GM23338 (cell line): ENCODE data around the gene SIL1. TPM values are rescaled to one million over a fixed set of nuclear protein-coding genes. Genes with fewer than 3 reads are reported as not detected.

Experiments
- ATAC-seq: fragments of 200-7000 bp; cut with Tn5 transposase; 3 replicates; pipeline ENCODE4 v1.9.1; 2020
- DNase-seq: peaks from one replicate; pipeline ENCODE4 v3.0.0-alpha.2; 2015; ENCODE audit warnings: low spot score
- H2AFZ ChIP-seq: fragments of 200-600 bp; sonication (generic); 2 replicates; pipeline ENCODE4 v1.8.0; 2016; ENCODE audit warnings: antibody characterized with exemption, mild to moderate bottlenecking, moderate library complexity
- H3F3A ChIP-seq: fragments of 200-600 bp; sonication (generic); replicated peaks from 2 replicates; pipeline ENCODE4 v1.8.0; 2017; ENCODE audit warnings: antibody characterized with exemption, mixed run types, low read depth
- H3K27ac ChIP-seq: fragments of 200-600 bp; sonication (generic); 2 replicates; pipeline ENCODE4 v1.6.1; 2016; ENCODE audit warnings: low read depth
- H3K27me3 ChIP-seq: fragments of 200-600 bp; sonication (generic); 2 replicates; pipeline ENCODE4 v1.8.0; 2016; ENCODE audit warnings: mild to moderate bottlenecking, mixed run types, moderate library complexity; ENCODE audit not compliant: insufficient read depth
- H3K36me3 ChIP-seq: fragments of 200-600 bp; sonication (generic); 2 replicates; pipeline ENCODE4 v1.8.0; 2016; ENCODE audit warnings: mild to moderate bottlenecking; ENCODE audit not compliant: insufficient read depth
- H3K4me1 ChIP-seq: fragments of 200-600 bp; sonication (generic); 2 replicates; pipeline ENCODE4 v1.8.0; 2016; ENCODE audit warnings: mild to moderate bottlenecking, moderate library complexity; ENCODE audit not compliant: insufficient read depth
- H3K4me2 ChIP-seq: fragments of 200-600 bp; sonication (generic); 2 replicates; pipeline ENCODE4 v1.7.1; 2017; ENCODE audit warnings: mixed run types
- H3K4me3 ChIP-seq: fragments of 200-600 bp; sonication (generic); 2 replicates; pipeline ENCODE4 v1.6.1; 2016; ENCODE audit warnings: mixed run types
- H3K79me2 ChIP-seq: fragments of 200-600 bp; sonication (generic); replicated peaks from 2 replicates; pipeline ENCODE4 v1.8.0; 2017; ENCODE audit warnings: mild to moderate bottlenecking; ENCODE audit not compliant: insufficient read depth
- H3K9me2 ChIP-seq: fragments of 200-600 bp; sonication (generic); 2 replicates; pipeline ENCODE4 v1.8.0; 2017; ENCODE audit not compliant: insufficient read depth
- H4K20me1 ChIP-seq: fragments of 200-600 bp; sonication (generic); replicated peaks from 2 replicates; pipeline ENCODE4 v1.8.0; 2017; ENCODE audit warnings: mild to moderate bottlenecking; ENCODE audit not compliant: insufficient read depth
- H3K27ac Mint-ChIP-seq: 2 replicates; pipeline ENCODE4 v1.8.0; 2020; ENCODE audit warnings: inconsistent platforms, mild to moderate bottlenecking, moderate library complexity, mixed read lengths
- H3K27me3 Mint-ChIP-seq: 3 replicates; pipeline ENCODE4 v1.8.0; 2022; ENCODE audit warnings: low read depth, mild to moderate bottlenecking, moderate library complexity, mixed read lengths, inconsistent platforms; ENCODE audit not compliant: insufficient read depth, poor library complexity
- H3K36me3 Mint-ChIP-seq: 3 replicates; pipeline ENCODE4 v1.8.0; 2021; ENCODE audit warnings: low read depth, mild to moderate bottlenecking, inconsistent platforms, moderate library complexity, mixed read lengths
- H3K4me1 Mint-ChIP-seq: 3 replicates; pipeline ENCODE4 v1.8.0; 2020; ENCODE audit warnings: mild to moderate bottlenecking, inconsistent platforms, mixed read lengths
- H3K4me3 Mint-ChIP-seq: 3 replicates; pipeline ENCODE4 v1.8.0; 2021; ENCODE audit warnings: moderate library complexity, mild to moderate bottlenecking, inconsistent platforms, mixed read lengths
- H3K9me3 Mint-ChIP-seq: 3 replicates; pipeline ENCODE4 v1.8.0; 2020; ENCODE audit warnings: moderate library complexity, mild to moderate bottlenecking, inconsistent platforms, mixed read lengths
- CREB1 ChIP-seq: fragments of 250-450 bp; sonication (Bioruptor Pico); IDR thresholded peaks from 2 replicates; pipeline ENCODE4 v1.5.0; 2020; ENCODE audit warnings: low read depth, mild to moderate bottlenecking, moderate library complexity
- EZH2 ChIP-seq: fragments of 200-600 bp; sonication (generic); IDR thresholded peaks from one replicate; pipeline ENCODE4 v1.8.0; 2017; ENCODE audit warnings: antibody characterized with exemption, mild to moderate bottlenecking, low read depth; ENCODE audit not compliant: unreplicated experiment
- EZH2phosphoT487 ChIP-seq: fragments of 200-600 bp; sonication (generic); IDR thresholded peaks from one replicate; pipeline ENCODE4 v1.8.1; 2018; ENCODE audit warnings: antibody characterized with exemption; ENCODE audit not compliant: unreplicated experiment
- JUNB ChIP-seq: IDR thresholded peaks from one replicate; pipeline ENCODE4 v1.6.1; 2016; ENCODE audit warnings: antibody characterized with exemption; ENCODE audit not compliant: unreplicated experiment
- NANOG ChIP-seq: IDR thresholded peaks from 2 replicates; pipeline ENCODE4 v1.6.1; 2016; ENCODE audit warnings: antibody characterized with exemption, borderline replicate concordance
- POLR2AphosphoS5 ChIP-seq: IDR thresholded peaks from 2 replicates; pipeline ENCODE4 v1.6.1; 2016; ENCODE audit warnings: antibody characterized with exemption, low read depth
- STAT1 ChIP-seq: IDR thresholded peaks from one replicate; pipeline ENCODE4 v1.6.1; 2016; ENCODE audit warnings: antibody characterized with exemption; ENCODE audit not compliant: unreplicated experiment
- ZNF114 ChIP-seq: fragments of 250-450 bp; sonication (Bioruptor Pico); IDR thresholded peaks from 2 replicates; pipeline ENCODE4 v1.5.0; 2020; ENCODE audit warnings: mild to moderate bottlenecking, moderate library complexity
- ZNF331 ChIP-seq: fragments of 250-450 bp; sonication (Bioruptor Pico); IDR thresholded peaks from 2 replicates; pipeline ENCODE4 v1.5.0; 2020; ENCODE audit warnings: low read depth, mild to moderate bottlenecking, moderate library complexity
- polyA plus RNA-seq: library from polyadenylated mRNA; unstranded; fragments of >200 nt; fragmentation: Nextera tagmentation; extraction: Ambion mirVana; gene quantifications from 2 replicates; pipeline ENCODE4 v1.2.1, GENCODE V29; 2016
- total RNA-seq: library from RNA; depleted of rRNA; stranded (reverse); fragments of >200 nt; shearing (Covaris generic); gene quantifications from 2 replicates; pipeline ENCODE4 v1.2.3, GENCODE V29; 2014
- TF ChIP-seq, protein P1 (sequence below): IDR thresholded peaks from one replicate; pipeline ENCODE4 v1.6.1; 2018; ENCODE audit warnings: antibody characterized with exemption; ENCODE audit not compliant: unreplicated experiment
- TF ChIP-seq, protein P2 (sequence below), 2 experiments: fragments of 200-600 bp in 1 of 2; sonication (generic) in 1 of 2; conservative IDR thresholded peaks; 2 replicates each; pipeline versions ENCODE4 v1.5.1 to v1.6.1; 2016 to 2017; ENCODE audit warnings: antibody characterized with exemption in 2 of 2, low read depth in 2 of 2, mild to moderate bottlenecking in 2 of 2, moderate library complexity in 1 of 2
- TF ChIP-seq, protein P3 (sequence below): fragments of 250-450 bp; sonication (Bioruptor Pico); IDR thresholded peaks from 2 replicates; pipeline ENCODE4 v1.5.0; 2020; ENCODE audit warnings: mild to moderate bottlenecking, moderate library complexity
- TF ChIP-seq, protein P4 (sequence below): IDR thresholded peaks from 2 replicates; pipeline ENCODE4 v1.6.1; 2016; ENCODE audit warnings: antibody characterized with exemption

The SIL1 gene
- total and polyA plus RNA-seq, 2 experiments from 2014 or later, result 5.5 to 5.9 TPM

DNA sequence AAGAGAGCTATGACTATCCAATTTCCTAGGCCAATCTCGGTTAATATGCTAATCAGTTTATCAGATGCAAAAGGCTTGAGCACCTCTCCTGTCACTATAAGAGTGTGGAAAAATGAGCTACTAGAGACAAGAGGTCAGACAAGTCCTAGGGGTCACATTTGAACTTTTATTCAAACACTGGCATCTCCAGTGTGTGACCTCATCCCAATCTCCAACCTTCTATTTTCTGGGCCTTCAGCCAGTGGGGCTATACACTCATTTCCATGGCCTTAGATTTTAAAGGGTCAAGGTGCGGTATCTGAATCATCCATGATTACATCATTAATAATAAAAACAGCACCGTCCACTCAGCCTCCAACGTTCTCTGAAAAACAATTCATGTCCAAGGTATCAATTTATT is 183.4 kb downstream of the SIL1 start:
- Histone ChIP-seq H3F3A (no peaks in the 10 kb centered on the region), H3K4me2 (no peak overlapping the region), H3K4me1 (0 out of 2 replicates have a peak, but pooled peaks cover 3% of the 10 kb centered on the region), H3K27me3 (no peaks in the 10 kb centered on the region), H2AFZ (no peak overlapping the region), H3K4me3 (no peak overlapping the region), H4K20me1 (no peaks in the 10 kb centered on the region), H3K79me2 (no peaks in the 10 kb centered on the region), H3K9me2 (no peaks in the 10 kb centered on the region), H3K27ac (no peak overlapping the region), H3K36me3 (no peaks in the 10 kb centered on the region)
- Mint-ChIP-seq H3K9me3 (peaks cover 6% of the 10 kb centered on the region), H3K27ac (no peak overlapping the region), H3K4me3 (no peak overlapping the region), H3K4me1 (peaks cover 7% of the 10 kb centered on the region), H3K36me3 (peaks cover 4% of the 10 kb centered on the region; the same call in 2 of the 3 replicates), H3K27me3 (no peaks in the 10 kb centered on the region)
- ATAC-seq (no peak), DNase-seq (no peak)
- TF ChIP-seq, protein P1, sequence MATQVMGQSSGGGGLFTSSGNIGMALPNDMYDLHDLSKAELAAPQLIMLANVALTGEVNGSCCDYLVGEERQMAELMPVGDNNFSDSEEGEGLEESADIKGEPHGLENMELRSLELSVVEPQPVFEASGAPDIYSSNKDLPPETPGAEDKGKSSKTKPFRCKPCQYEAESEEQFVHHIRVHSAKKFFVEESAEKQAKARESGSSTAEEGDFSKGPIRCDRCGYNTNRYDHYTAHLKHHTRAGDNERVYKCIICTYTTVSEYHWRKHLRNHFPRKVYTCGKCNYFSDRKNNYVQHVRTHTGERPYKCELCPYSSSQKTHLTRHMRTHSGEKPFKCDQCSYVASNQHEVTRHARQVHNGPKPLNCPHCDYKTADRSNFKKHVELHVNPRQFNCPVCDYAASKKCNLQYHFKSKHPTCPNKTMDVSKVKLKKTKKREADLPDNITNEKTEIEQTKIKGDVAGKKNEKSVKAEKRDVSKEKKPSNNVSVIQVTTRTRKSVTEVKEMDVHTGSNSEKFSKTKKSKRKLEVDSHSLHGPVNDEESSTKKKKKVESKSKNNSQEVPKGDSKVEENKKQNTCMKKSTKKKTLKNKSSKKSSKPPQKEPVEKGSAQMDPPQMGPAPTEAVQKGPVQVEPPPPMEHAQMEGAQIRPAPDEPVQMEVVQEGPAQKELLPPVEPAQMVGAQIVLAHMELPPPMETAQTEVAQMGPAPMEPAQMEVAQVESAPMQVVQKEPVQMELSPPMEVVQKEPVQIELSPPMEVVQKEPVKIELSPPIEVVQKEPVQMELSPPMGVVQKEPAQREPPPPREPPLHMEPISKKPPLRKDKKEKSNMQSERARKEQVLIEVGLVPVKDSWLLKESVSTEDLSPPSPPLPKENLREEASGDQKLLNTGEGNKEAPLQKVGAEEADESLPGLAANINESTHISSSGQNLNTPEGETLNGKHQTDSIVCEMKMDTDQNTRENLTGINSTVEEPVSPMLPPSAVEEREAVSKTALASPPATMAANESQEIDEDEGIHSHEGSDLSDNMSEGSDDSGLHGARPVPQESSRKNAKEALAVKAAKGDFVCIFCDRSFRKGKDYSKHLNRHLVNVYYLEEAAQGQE, result no peak
- no peak for TF ChIP-seq CREB1 (CRISPR knock-in tag)
- TF ChIP-seq EZH2, result no peak
- TF ChIP-seq JUNB, result no peak
- TF ChIP-seq POLR2AphosphoS5, result no peak
- TF ChIP-seq NANOG, result no peak
- no peak for TF ChIP-seq STAT1
- TF ChIP-seq, protein P2, sequence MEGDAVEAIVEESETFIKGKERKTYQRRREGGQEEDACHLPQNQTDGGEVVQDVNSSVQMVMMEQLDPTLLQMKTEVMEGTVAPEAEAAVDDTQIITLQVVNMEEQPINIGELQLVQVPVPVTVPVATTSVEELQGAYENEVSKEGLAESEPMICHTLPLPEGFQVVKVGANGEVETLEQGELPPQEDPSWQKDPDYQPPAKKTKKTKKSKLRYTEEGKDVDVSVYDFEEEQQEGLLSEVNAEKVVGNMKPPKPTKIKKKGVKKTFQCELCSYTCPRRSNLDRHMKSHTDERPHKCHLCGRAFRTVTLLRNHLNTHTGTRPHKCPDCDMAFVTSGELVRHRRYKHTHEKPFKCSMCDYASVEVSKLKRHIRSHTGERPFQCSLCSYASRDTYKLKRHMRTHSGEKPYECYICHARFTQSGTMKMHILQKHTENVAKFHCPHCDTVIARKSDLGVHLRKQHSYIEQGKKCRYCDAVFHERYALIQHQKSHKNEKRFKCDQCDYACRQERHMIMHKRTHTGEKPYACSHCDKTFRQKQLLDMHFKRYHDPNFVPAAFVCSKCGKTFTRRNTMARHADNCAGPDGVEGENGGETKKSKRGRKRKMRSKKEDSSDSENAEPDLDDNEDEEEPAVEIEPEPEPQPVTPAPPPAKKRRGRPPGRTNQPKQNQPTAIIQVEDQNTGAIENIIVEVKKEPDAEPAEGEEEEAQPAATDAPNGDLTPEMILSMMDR (conservative IDR thresholded peaks at IDR 0.05; ENCODE audit: low read depth in 2 of 2), result no peak
- TF ChIP-seq EZH2phosphoT487, result no peak
- TF ChIP-seq, protein P3, sequence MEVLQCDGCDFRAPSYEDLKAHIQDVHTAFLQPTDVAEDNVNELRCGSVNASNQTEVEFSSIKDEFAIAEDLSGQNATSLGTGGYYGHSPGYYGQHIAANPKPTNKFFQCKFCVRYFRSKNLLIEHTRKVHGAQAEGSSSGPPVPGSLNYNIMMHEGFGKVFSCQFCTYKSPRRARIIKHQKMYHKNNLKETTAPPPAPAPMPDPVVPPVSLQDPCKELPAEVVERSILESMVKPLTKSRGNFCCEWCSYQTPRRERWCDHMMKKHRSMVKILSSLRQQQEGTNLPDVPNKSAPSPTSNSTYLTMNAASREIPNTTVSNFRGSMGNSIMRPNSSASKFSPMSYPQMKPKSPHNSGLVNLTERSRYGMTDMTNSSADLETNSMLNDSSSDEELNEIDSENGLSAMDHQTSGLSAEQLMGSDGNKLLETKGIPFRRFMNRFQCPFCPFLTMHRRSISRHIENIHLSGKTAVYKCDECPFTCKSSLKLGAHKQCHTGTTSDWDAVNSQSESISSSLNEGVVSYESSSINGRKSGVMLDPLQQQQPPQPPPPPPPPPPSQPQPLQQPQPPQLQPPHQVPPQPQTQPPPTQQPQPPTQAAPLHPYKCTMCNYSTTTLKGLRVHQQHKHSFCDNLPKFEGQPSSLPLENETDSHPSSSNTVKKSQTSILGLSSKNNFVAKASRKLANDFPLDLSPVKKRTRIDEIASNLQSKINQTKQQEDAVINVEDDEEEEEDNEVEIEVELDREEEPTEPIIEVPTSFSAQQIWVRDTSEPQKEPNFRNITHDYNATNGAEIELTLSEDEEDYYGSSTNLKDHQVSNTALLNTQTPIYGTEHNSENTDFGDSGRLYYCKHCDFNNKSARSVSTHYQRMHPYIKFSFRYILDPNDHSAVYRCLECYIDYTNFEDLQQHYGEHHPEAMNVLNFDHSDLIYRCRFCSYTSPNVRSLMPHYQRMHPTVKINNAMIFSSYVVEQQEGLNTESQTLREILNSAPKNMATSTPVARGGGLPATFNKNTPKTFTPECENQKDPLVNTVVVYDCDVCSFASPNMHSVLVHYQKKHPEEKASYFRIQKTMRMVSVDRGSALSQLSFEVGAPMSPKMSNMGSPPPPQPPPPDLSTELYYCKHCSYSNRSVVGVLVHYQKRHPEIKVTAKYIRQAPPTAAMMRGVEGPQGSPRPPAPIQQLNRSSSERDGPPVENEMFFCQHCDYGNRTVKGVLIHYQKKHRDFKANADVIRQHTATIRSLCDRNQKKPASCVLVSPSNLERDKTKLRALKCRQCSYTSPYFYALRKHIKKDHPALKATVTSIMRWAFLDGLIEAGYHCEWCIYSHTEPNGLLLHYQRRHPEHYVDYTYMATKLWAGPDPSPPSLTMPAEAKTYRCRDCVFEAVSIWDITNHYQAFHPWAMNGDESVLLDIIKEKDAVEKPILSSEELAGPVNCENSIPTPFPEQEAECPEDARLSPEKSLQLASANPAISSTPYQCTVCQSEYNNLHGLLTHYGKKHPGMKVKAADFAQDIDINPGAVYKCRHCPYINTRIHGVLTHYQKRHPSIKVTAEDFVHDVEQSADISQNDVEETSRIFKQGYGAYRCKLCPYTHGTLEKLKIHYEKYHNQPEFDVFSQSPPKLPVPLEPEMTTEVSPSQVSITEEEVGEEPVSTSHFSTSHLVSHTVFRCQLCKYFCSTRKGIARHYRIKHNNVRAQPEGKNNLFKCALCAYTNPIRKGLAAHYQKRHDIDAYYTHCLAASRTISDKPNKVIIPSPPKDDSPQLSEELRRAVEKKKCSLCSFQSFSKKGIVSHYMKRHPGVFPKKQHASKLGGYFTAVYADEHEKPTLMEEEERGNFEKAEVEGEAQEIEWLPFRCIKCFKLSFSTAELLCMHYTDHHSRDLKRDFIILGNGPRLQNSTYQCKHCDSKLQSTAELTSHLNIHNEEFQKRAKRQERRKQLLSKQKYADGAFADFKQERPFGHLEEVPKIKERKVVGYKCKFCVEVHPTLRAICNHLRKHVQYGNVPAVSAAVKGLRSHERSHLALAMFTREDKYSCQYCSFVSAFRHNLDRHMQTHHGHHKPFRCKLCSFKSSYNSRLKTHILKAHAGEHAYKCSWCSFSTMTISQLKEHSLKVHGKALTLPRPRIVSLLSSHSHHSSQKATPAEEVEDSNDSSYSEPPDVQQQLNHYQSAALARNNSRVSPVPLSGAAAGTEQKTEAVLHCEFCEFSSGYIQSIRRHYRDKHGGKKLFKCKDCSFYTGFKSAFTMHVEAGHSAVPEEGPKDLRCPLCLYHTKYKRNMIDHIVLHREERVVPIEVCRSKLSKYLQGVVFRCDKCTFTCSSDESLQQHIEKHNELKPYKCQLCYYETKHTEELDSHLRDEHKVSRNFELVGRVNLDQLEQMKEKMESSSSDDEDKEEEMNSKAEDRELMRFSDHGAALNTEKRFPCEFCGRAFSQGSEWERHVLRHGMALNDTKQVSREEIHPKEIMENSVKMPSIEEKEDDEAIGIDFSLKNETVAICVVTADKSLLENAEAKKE (CRISPR knock-in tag), result no peak
- TF ChIP-seq, protein P4, sequence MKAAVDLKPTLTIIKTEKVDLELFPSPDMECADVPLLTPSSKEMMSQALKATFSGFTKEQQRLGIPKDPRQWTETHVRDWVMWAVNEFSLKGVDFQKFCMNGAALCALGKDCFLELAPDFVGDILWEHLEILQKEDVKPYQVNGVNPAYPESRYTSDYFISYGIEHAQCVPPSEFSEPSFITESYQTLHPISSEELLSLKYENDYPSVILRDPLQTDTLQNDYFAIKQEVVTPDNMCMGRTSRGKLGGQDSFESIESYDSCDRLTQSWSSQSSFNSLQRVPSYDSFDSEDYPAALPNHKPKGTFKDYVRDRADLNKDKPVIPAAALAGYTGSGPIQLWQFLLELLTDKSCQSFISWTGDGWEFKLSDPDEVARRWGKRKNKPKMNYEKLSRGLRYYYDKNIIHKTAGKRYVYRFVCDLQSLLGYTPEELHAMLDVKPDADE, result no peak
- no peak for TF ChIP-seq ZNF331
- no peak for TF ChIP-seq ZNF114 (CRISPR knock-in tag)
